Superior temporal gyrus (tissue), 1 donor: ENCODE results near the gene AMOTL1.

Source experiments
- DNase-seq: peaks from one replicate; pipeline ENCODE4 v3.0.0-alpha.2; 2016; ENCODE audit errors: extremely low spot score

The AMOTL1 gene

DNA sequence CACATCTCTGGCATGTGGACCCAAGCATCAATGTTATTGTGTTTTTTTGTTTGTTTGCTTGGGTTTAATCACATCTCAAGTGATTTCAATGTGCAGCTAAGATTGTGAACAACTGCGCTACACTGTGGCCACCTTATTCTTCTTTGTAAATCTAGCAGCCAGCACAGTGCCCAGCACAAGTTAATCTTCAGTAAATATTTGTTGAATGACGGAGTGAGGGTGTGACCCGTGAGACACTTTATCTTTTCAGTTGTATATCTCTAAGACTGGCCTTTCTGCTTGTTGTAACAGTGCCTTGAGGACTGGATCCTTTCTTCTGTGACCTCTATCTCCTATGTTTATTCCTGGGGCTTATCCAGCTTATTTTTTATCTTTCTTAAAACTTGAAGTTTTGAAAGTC lies 21.4 kb upstream of the AMOTL1 start:
- no peak for DNase-seq

- no peak for DNase-seq
Observed at GRCh38 chr11:94747146-94747545, 21.0 kb upstream of the AMOTL1 start.

- DNase-seq = no peak
Observed at GRCh38 chr11:94747601-94748041, 20.5 kb upstream of the AMOTL1 start.

DNA sequence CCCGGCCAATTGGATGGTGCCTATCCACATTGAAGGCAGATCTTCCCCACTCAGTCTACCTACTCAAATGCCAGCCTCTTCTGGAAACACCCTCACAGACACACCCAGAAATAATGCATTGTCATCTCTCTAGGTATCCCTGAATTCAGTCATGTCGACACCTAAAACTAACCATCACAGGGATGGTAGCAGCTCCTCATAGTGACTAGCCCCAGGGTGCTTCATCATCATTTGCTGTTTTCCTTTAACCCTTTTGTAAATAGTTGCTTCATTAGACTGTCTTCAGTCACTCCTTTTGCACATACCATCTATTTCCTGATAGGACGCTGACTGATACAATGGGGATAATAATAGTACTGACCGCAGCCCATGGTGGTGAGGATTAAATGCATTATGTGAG lies 18.8 kb upstream of the AMOTL1 start:
- DNase-seq = no peak

DNA sequence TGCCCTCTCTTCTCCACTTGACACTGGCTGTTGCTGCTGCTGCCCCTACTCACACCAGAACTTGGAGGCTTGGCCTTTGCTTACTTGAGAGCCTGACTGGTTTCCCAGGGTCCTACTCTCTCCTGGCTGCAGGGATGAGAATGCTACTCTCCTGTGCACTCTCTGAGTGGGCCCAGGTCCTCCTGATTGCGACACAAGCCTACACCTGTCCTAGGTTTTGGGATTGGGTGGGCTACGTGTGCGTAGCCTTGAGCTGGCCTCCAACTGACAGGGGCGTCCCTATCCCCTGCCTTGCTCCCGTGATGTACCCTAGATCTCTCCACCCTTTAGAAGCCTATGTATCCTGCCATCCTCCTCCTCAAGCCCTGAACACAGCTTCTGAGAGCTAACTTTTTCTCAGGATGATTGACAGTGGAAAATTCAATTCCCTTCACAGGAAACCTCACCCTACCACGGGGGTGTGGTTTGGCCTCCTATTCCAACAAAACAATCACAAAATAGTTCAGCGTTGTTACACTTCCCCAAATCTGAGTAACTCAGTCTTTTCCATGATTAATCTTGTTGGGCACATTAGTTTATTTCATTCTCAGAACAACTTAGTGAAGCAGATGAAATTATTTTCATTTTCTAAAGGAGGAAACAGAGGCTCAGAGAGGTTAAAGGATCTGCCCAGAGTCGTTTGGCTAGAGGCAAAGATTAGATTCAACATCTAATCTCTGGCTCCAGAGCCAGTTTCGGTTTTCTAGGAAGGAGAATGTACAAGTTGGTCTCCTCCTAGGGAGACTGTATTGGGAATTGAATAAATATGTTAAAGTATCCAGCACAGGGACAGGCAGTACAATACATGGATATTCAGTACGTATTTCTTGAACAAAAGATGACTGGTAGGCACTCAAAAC lies 17.6 kb upstream of the AMOTL1 start:
- no peak for DNase-seq

DNA sequence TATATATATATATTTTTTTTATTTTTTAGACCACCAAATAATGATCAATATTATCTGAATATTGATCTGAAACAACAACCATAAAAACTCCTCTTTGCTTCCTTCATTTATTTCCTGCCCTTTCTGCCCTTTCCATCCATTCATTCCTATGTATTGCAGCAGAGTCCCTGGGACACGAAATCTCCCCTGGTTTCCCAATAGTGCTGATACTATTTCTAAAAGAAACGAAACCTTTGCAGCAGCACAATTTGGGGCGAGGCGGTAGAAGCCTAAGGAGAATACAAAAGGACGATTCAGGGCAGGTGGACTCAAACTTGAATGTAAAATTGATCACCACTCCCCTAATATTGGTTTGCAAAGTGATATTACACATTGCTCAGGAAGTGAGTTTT lies 16.9 kb upstream of the AMOTL1 start:
- DNase-seq = no peak

DNA sequence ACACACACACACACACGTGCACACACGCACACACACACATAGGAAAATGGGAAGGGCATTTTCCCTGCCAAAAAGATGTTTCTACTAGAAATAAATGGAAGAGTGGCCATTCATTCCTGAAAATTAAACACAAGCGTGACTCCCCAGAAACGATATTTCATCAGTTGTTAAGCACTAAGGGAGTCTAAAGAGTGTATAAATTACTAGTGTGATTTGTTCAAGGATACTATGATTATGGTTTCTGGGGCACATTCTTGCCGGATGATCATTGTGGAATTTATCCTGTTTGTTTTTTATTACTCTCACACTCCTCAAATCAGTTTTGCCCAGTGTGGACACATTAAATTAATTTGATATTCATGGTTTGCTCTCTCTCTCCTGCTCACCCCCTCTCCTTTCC lies 16.4 kb upstream of the AMOTL1 start:
- no peak for DNase-seq

DNA sequence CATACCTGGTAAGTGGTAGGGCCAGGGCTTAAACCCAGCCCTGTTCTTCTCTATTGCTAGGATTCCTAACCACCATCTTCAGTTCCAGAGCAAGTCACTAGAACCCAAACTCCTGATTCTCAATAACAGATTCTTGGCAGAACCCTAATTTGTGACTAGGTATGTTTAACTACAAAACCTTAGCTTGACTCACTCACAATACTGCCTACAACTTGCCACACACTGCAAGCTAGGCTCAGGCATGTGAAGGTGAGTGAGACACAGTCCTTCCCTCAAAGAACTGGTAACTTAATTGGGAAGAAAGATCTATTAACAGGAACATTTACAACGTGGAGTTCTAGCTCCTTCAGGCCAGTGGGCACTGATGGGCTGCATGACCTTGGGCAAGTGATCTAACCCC lies 14.5 kb upstream of the AMOTL1 start:
- DNase-seq = no peak

- DNase-seq = no peak
Observed at GRCh38 chr11:94754335-94754734, 13.8 kb upstream of the AMOTL1 start.

- no peak for DNase-seq
Observed at GRCh38 chr11:94754819-94755218, 13.3 kb upstream of the AMOTL1 start.

DNA sequence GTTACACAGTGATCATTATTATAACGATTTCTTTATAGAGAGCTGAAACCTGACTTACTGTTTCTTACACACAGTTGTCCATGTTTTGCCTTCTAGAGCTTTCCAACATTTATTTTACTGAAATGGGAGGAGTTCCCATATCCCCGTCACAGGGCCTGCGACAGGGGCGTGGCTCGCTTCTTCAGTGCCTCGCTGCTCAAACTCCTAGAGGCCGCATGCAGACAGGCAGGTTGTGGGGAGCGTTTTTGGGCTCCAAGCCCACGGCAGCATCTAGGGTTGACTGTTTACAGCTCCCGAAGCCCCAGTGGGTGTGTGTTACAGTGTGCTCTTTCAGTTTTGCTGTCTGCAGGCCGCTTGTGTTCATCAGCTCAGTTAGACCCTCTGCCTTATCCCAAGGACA lies 12.7 kb upstream of the AMOTL1 start:
- DNase-seq = no peak

GRCh38 chr11:94757037-94757735 lies 11.0 kb upstream of the AMOTL1 start:
- DNase-seq = no peak

- no peak for DNase-seq
Observed at GRCh38 chr11:94758666-94759065, 9.5 kb upstream of the AMOTL1 start.

DNA sequence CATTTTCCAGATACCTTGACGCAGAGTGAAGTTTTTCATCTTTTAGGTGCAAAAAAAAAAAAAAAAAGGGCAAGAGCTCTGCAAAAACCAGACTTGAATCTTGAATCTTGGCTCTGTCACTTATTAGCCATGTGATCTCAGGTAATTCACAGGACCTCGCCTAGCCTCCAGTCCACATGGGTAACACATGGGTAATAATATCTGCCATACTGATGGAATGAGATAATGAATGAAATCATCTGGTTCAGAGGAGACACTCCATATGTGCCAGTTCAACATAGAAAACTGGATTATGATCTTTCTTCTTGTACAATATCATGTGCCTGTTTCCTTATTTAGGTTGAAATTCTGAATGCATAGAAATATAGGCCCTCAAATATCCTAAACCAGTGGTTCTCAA lies 8.6 kb upstream of the AMOTL1 start:
- no peak for DNase-seq

DNA sequence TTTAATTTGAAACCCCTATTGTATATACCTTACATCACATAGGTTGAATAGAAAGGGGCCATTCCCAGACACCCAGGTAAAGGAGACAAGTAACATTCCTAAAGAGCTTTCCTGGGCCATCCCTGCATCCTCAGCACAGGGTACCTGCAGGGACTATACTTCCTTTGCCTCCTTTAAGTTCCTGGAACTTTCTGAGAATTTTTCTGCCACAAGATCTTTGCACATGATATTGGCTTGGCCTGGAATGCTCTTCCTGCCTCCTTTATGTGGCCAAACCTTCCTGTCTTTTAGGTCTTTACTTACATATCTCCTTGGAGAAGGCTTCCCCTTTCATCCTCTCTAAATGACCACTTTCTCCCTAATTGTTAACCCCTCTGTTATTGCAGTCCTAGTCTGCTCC lies 7.9 kb upstream of the AMOTL1 start:
- no peak for DNase-seq

DNA sequence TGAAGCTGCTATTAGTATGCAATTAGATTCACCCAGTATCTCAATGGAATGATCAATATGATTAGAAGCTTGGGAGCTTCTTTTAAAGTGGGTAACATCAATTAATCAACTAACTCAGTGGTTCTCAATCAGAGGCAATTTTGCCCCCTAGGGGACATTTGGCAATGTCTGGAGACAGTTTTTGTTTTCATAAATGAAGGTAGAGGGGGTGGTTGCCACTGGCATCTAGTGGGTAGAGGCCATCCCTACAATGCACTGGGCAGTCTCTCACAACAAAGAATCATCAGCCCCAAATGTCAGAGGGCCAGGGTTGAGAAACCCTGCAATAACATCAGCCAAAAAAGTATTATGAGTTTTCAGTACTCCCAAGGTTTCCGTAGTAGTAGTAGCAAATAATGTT lies 5.9 kb upstream of the AMOTL1 start:
- no peak for DNase-seq

DNA sequence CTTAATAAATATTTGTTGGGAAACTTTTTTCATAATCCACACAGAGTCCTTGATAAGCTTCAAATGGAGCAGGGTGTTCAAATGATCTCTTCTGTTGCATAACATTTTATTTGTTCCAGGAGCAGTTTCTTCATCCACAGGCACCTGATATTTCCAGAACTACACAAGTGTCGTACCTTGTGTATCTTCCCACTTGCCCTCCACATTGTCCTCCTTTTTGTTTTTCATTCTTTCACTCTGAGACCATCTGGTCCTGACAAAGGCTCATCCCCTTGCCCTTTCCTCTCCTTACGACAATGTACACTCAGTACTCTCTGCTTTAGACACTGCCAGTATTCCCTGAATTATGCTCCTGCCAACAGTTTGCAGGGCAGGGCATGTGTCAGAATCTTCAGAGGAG lies 5.2 kb upstream of the AMOTL1 start:
- DNase-seq = no peak

GRCh38 chr11:94766713-94767206 lies 1.4 kb upstream of the AMOTL1 start:
- DNase-seq = no peak

- no peak for DNase-seq
Observed at GRCh38 chr11:94767291-94767690, 865 bp upstream of the AMOTL1 start.

DNA sequence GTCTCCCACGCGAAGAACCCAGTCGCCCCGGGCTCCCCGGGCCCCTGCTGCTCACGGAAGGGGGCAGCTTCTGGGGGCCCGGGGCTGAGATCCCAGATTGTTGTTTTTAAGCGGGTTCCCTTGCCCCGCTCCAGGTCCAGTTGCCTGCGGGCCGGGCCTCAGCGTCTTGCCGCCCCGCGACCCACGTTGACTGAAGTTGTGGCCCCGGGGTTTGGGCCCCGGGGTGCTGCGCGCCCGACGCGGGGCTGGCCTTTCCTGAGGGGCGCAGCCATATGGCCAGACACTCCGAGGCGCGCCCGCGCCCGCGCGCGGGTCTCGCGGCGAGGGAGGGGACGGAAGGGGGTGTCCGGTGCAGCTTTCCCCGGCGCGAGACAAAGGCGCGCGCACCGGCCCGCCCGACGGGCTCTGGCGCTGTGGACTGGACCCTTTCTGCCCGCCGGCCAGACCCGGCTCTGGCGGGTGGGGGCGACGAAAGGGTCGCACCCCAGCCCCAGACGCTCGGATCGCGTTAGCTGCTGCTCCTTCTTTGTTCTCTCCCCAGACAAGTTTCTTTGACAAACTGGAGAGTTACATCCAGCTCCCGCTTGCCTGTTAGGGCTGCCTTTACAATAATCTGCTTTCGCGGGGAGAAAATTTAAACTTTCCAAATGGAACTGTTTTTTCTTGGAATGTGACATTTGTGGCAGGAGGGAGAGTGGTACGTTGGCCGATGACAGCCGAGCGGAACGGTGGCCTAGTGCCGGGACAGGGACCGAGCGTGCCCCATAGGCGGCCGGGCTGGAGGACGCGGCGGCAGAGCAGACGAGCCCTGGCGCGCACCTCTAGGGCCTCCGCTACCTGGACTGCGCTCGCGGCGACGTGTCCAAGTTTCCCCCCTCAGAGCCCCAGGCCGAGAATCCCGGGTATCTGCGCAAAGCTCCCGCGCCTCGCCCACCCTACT lies 716 bp downstream of the AMOTL1 start:
- no peak for DNase-seq

DNA sequence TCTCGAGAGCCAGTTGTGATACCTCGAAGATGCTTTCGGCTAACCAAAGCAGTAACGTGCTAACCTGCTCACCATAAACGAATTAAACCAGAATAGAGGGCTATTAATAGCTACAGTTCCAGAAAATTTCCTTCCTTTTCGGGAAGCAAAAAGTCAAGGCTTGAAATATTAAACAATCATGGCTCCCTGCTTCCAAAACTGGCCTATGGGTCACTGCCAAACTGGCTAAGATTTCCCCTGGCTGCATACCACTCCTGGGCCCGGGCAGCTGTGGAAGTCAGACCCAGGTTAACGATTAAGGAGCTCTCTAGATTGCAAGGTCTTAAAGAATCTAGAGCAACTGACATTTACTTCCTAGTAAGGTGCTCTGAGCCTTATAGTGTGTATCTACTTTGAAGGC lies 1.7 kb downstream of the AMOTL1 start:
- DNase-seq = no peak

- no peak for DNase-seq
Observed at GRCh38 chr11:94770563-94771120, 2.5 kb downstream of the AMOTL1 start.
